Measurements from ENCODE around the gene TRIM63.

Gene TRIM63

GRCh38 chr1:26075421-26076144 lies 8.2 kb upstream of the TRIM63 start:
- H3K4me3 ChIP-seq (ENCODE audit: low read depth, low read length) = no peak overlapping the region
- no peak for DNase-seq (ENCODE audit: low read depth)
- TF ChIP-seq MAX (IDR thresholded peaks at IDR 0.05; ENCODE audit: low read depth, low read length) = no peak
- no peak for TF ChIP-seq MYC (IDR thresholded peaks at IDR 0.05; ENCODE audit: low read depth, low read length)
- no peak for TF ChIP-seq POLR2A (IDR thresholded peaks at IDR 0.05; ENCODE audit: extremely low read depth, insufficient read length)
- no peak for TF ChIP-seq CTCF (IDR thresholded peaks at IDR 0.05; ENCODE audit: low read depth, low read length)

GRCh38 chr1:26072305-26072704 lies 4.9 kb upstream of the TRIM63 start:
- TF ChIP-seq MYC (IDR thresholded peaks at IDR 0.05; ENCODE audit: low read depth, low read length) = no peak
- TF ChIP-seq POLR2A (IDR thresholded peaks at IDR 0.05; ENCODE audit: extremely low read depth, insufficient read length) = no peak
- TF ChIP-seq MAX (IDR thresholded peaks at IDR 0.05; ENCODE audit: low read depth, low read length) = no peak
- TF ChIP-seq CTCF (IDR thresholded peaks at IDR 0.05; ENCODE audit: low read depth, low read length) = no peak
- H3K4me3 ChIP-seq (ENCODE audit: low read depth, low read length) = no peak overlapping the region
- no peak for DNase-seq (ENCODE audit: low read depth)

GRCh38 chr1:26070963-26071342 lies 3.5 kb upstream of the TRIM63 start:
- H3K4me3 ChIP-seq (ENCODE audit: low read depth, low read length) = no peak overlapping the region
- TF ChIP-seq CTCF (IDR thresholded peaks at IDR 0.05; ENCODE audit: low read depth, low read length) (no peak), MAX (IDR thresholded peaks at IDR 0.05; ENCODE audit: low read depth, low read length) (no peak), MYC (IDR thresholded peaks at IDR 0.05; ENCODE audit: low read depth, low read length) (no peak), POLR2A (IDR thresholded peaks at IDR 0.05; ENCODE audit: extremely low read depth, insufficient read length) (no peak)
- no peak for DNase-seq (ENCODE audit: low read depth)

GRCh38 chr1:26070296-26070962 lies 3.0 kb upstream of the TRIM63 start:
- DNase-seq (ENCODE audit: low read depth) = peak; percentile 48
- H3K4me3 ChIP-seq (ENCODE audit: low read depth, low read length) = no peak overlapping the region
- TF ChIP-seq CTCF (IDR thresholded peaks at IDR 0.05; ENCODE audit: low read depth, low read length) (no peak), POLR2A (IDR thresholded peaks at IDR 0.05; ENCODE audit: extremely low read depth, insufficient read length) (no peak), MYC (IDR thresholded peaks at IDR 0.05; ENCODE audit: low read depth, low read length) (no peak), MAX (IDR thresholded peaks at IDR 0.05; ENCODE audit: low read depth, low read length) (no peak)

GRCh38 chr1:26069941-26070295 lies 2.5 kb upstream of the TRIM63 start:
- H3K4me3 ChIP-seq (ENCODE audit: low read depth, low read length) = no peak overlapping the region
- TF ChIP-seq CTCF (IDR thresholded peaks at IDR 0.05; ENCODE audit: low read depth, low read length) (no peak), POLR2A (IDR thresholded peaks at IDR 0.05; ENCODE audit: extremely low read depth, insufficient read length) (no peak), MYC (IDR thresholded peaks at IDR 0.05; ENCODE audit: low read depth, low read length) (no peak), MAX (IDR thresholded peaks at IDR 0.05; ENCODE audit: low read depth, low read length) (no peak)

More at GRCh38 chr1:26069941-26070295, 2.5 kb upstream of the TRIM63 start:
- DNase-seq (ENCODE audit: low read depth) = no peak
